Epidermal melanocyte (primary cell): ENCODE results near the gene DCLK2.

Experiments
- DNase-seq: peaks from one replicate; pipeline ENCODE4 v3.0.0; 2011; ENCODE audit warnings: low spot score; ENCODE audit not compliant: insufficient read length

Gene DCLK2

DNA sequence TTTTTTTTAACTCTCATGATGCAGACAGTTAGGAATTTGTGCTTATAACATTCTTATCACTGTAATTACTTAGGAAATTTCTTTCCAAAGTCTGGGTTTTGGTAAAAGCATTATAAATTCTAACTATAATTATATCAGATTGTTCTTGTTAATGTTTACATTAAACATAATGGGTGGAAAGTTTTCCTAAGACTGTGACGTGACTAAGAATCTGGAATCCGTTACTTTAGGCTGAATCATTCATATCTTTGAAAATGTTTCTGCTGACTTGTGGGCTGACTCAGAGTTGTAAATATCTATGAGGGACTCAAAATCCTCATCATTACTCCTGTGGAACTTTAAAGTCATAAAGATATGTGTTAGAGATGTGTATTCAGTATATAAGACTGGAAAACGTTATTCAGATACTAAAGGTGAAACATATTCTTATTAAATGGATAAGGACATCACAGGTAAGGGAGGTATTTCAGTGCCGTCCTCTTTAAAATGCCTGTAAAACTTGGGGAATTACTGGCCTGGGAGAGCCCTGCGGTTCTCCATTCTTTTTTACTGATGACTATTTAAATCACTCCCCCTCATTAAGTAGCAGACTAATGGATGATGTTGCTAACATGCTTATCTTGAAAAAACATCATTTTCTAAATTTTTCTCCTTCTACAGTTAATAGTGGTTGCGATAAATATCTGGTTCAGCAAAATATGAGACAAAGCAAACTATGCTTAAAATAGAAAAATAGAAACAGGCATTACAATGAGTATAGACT, 159.0 kb downstream of the DCLK2 start:
- no peak for DNase-seq

DNA sequence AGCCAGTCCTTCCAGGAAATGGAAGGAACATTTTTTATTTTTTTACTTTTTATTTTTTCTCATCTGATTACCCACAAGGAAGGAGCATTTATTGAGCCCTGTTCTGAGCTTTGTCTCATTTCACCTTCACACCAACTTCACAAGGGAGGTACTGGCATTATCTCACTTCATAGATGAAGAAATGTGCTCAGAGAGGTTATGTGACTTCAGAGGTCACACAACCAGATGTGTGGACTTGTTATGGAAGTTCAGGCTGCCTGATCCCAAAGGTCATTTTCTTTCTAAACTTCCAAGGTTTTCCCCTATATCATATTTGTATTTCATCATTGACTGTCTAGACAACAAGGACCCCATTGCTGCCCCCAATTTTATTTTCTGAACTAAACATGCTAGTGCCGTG, 160.3 kb downstream of the DCLK2 start:
- DNase-seq: no peak

DNA sequence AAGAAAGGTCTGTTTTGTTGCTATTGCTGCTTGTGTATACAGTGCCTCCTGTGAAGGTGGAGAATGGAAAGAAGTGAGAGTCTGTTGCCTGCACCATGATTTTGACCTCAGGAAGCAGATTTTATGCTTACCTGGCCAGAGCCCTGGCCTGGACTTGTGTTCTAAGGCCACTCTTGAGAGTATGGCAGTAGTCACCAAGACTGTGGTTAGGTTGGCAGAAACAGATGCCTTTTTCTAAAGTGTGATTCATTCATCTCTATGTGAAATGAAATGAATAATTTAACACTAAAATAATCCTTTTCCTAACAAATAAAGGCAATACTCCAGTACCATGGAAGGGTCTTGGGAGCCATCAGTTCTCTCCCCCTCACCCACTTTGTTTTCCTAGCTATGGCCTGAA, 161.8 kb downstream of the DCLK2 start:
- DNase-seq: no peak

DNA sequence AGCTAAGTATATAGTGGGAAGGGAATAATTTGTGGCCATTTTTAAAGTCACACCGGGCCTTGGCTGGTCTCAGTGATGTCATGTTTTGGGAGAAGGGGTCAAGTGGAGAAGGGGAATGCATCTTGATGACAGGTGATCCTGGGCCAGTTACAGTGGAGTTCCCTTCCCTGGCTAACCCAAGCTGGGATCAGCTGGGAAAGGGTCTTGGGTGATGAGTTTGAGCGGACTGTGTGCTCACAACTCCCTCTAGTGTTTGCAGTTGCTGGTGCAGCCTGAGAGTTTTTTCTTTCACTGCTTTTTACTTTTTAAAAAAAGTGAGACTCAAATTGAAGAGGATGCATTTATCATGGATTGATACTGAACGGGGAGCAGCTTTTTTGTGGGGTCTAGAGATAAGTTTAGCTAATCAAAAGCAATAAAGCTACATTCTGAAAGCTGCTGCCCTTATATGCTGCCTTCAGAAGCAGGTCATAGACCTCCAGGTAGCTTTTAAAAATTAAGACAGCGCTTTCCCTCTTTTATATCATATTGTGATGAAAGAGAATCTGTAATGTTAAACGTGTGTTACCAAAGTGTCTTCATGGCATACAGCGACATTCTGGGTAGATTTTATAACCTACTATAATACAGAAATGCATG, 164.7 kb downstream of the DCLK2 start:
- peak; percentile 38 for DNase-seq

DNA sequence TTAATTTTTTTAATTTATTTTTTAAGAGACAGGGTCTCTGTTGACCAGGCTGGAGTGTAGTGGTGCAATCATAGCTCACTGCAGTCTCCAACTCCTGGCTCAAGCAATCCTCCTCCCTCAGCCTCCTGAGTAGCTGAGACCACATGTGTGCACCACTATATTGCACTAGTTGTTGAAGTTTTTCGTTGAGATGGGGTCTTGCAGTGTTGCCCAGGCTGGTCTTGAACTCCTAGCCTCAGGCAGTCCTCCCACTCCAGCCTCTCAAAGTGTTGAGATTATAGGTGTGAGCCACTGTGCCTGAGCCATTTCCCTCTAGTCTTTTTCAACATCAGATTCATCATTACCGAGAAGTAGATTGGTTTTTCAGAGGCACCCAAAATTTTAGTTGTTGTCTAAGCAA, 165.7 kb downstream of the DCLK2 start:
- DNase-seq: no peak

DNA sequence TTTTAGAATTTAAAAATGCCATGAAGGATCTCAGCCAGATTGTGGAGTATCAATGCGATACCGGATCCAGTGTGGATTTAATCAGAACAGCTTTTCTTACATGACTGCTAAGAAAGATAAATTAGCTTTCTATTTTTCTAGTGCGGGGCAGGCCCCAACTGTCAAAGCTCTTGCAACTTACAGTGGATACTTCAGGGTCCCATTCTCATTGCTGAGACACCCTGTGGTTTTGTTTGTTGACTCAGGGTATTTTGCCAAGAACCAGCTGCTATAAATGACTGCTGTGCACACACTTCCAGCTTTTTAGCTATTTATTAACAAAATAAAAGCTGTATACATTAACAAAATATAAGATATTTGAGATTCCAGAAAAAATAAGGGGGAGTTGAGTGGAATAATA, 166.4 kb downstream of the DCLK2 start:
- no peak for DNase-seq

DNA sequence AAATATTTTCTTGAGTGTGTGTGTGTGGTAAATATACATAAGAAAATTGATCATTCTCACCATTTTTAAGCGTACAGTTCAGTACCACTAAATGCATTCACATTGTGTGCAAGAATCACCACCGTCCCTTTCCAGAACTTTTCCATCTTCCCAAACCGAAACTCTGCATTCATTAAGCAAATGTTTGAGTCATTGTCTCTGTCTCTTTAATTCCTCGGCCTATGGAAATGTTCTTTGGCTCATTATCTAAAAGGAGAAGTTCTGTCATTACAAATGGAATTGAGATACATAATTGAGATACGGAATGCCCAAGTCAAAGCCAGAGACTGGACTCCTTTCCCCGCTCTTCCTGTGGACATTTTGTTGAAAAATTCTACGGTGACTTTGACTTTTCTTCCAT, 168.9 kb downstream of the DCLK2 start:
- no peak for DNase-seq

DNA sequence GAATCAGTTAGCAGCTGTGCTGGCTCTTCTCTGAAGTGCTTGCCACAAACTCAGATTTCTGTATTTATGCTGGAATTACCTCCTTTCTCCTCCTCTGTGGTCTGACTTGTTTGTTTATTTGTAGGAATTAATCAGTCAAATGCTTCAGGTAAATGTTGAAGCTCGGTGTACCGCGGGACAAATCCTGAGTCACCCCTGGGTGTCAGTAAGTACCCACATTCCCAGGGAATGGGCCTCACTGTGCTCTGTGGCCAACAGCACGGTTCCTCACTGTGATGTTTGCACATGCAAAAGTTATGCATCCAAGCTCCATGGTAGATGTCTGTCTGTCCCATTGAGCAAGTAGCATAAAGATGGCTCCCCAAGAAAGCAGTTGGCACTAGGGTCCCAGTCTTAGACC, 169.9 kb downstream of the DCLK2 start:
- no peak for DNase-seq

DNA sequence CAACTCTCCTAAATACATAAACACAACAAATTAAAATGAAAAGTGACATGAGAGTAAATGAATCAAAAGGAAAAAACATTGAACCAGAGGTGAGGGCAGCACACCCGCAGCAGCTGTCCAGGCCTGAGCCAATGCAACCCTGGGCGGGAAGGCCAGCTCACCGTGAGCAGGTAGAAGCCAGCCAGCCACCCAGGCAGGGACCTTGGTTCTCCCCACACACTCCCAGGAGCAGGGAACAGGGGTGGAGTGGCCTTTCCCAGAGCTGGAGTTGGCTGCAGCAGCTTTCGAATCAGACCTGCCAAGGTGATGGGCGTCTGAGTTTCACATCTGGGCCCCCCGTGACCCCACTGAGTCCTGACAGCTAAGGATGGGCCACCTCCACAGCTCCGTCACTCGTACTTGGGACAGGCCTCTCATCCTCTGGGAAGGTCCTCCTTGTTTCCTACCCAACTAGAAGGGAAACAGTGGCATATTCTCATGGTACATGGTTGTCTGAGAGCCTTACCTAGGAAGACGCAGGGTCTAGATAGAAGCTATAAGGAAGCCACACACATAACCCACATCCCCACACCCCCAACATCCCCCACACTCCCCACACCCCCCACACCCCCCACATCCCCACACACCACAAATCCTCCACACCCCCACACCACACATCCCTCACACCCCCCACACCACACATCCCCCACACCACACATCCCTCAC, 172.2 kb downstream of the DCLK2 start:
- DNase-seq: no peak

DNA sequence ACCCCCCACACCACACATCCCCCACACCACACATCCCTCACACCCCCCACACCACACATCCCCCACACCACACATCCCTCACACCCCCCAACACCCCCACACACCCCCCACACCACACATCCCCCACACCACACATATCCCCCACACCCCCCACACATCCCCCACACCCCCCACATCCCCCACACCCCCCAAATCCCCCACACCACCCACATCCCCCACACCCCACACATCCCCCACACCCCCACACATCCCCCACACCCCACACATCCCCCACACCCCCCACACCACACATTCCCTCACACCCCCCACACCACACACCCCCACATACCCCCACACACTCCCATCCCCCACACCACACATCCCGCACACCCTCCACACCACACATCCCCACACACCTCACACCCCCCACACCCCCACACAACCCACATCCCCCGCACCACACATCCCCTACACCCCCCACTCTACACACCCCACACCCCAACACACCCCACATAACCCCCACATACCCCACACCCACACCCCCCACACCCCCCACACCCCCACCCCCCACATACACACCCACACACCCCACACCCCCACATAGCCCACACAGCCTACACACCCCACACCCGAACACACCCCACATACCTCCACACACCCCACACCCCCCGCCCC, 172.9 kb downstream of the DCLK2 start:
- DNase-seq: no peak

DNA sequence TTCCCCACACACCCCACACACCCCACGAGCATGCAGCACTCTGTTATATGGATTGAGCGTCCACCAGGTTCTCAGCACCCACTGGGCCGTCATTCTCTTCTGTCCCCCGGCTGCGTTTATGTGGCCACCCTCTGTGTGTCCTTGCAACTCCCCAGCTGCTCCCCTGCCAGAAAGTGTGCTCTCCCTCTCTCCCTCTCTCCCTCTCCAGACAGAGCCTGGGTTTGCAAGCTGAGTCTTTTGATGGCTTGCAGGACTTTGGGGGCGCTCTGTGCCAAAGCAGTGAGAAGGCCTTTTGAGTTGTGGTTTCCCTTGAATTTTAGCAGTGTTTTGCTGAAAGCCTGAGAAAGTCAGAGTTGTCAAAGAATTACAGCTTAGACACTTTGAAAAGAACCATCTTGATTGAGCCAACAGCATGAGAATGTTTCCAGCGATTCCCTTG, 173.5 kb downstream of the DCLK2 start:
- DNase-seq: no peak

DNA sequence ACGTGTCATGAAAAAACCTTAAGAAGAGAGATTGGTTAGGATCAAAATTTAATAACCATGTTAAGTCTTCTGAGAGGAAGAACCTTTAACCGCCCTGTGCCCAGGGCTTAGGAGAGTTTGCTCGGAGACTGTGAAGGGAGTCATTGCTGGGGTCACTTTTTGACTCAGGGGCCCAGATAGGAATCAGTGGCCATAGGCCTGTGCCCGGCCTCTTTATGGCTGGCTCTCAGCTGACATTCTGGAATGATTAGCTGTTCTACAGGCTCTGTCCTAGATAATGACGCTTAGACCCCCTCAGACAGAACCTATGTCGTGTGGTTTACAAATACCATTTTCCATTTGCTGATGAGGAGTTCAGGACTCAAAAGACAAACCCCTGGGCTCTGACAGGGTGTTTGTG, 174.1 kb downstream of the DCLK2 start:
- DNase-seq: no peak

DNA sequence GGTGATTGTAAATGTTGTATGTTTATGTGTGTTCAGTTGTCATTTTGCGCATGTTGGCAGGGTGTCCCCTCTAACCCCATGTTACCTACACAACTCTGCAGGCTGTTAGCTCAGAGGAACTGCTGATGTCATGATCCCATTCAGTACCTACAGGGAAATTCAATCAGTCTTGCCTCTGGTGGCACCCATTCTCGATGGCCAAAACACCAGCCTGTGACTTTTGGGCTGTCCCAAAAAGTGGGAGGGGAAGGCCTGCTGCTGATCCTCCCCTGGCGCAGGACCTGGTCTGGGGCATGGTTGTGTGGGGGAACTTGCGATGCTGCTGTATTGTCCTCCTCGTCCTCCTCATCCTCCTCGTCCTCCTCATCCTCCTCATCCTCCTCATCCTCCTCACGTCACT, 174.5 kb downstream of the DCLK2 start:
- DNase-seq: no peak

DNA sequence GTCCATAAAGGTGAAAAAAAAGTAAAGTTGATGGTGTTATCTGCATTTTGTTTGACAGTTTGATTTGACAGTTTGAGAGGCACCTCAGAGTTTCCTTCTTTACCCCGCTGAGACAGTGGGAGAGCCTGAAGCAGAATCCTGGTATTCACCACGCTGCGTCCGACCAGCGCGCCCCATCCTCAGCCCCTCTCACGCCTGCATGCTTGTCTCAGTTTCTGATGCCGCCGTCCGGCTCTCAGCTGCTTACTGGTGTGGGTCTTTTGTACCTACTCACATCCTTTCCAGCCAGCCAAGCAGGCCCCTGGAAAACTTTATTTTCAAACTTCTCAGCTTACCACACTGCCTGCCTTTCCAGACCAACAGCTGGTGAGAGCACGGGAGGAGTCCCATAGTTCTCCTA, 175.2 kb downstream of the DCLK2 start:
- DNase-seq: no peak

DNA sequence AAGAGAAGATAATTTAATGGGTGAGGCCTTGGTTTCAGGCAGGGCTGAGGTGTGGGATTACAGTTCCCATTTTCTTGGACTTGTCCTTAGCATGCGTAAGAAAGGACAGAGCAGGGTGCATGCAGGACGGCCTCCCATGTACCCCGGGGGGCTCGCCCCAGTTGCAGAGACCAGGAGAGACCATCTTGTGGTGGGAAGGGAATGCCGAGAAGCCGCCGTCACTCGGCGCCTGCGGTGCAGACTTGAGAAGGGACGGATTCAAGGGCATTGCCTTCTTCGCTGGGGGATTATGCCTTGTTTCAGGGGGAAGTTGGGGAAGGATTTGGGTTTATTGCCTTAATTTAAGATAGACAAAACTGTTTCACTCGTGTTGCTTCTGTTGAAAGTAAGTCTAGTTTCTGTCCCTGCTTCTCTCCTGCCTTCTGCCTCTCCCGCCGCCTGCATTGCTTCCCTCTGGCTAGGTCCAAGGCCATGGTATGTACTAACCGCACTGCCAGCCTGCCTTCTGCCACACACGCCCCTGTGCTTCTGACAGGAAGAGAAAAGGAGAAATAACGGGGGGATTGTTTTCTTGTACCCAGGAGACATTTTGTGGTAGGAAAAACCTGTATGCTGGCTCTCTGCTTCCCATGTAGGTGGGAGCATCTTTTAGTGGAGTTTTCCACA, 175.9 kb downstream of the DCLK2 start:
- no peak for DNase-seq

DNA sequence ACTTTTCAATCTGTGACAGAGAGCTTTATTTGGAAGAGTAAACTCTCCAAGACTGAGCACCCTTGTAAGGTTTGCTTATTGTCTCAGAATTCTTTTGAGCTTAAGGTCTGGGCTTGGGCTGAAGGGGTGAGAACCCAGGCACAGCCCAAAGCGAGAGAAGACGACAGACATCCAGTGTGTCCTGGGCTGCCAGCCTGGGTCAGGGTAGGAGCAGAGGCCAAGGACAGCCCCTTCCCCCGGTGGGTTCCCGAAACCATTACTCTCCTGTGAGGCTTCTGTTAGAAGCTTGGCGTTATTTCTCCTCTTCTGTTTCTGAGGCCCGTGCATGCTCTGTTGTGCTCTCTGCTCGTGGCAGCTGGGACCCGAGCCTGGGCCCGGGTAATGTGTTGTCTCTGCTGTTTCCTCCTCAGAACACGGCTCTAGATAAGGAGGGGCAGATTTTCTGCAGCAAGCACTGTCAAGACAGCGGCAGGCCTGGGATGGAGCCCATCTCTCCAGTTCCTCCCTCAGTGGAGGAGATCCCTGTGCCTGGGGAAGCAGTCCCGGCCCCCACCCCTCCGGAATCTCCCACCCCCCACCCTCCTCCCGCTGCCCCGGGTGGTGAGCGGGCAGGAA, 177.5 kb downstream of the DCLK2 start:
- DNase-seq: no peak

DNA sequence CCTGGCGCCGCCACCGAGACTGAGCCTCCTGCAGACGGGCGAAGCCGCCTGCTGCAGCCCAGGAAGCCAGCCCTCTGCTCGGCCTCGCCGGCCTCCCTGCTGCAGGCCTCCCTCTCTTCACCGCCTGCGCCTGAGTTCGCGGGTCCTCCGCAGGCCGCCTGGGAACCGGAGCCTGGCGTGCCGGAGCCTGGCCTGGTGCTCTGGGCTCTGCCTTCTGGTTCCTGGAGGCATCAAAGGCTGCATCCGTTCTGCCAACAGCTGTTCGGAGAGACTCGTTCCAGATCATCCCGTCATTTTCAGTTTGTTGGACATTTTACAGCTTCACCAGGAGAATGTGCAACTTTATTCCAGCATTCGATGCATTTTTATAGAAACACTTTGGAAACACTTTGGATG, 178.0 kb downstream of the DCLK2 start:
- no peak for DNase-seq

DNA sequence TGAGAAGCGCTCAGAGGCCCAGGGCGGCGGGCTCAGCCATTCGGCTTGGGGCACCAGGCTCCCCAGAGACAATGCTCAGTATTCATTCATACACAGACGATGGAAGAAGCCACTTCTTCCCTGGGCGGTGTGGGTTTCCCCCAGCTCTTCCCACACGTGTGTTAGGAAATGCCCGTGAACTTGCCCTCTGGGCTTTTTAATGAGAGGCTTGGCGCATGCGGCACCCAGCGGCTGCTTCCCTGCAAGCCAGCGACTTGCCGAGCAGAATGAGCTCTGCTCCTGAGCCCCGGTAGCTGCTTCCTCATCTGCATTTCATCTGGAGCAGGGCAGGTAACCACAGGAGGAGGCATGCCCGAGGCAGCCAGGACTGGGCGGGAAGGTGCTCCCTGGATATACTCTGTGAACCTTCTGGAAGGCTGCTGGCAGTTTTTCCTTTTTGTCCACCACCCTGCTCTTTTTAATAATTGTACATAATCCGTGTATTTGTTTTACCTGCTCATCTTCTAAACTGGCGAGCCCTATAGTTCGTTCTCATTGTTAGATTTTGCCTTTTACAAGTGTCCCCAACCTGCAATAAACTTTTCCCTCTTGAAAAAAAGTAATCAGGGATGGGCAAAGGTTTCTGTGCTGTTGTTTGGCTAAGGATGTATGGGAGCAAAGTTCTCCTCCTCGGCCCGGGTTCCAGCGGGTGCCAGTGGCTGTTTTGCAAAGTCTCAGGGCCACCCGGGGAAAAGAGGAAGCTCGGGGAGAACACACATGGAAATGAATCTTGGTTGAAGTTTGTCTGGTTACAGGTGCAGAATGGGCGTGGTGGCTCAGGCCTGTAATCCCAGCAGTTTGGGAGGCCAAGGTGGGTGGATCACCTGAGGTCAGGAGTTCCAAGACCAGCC, 178.8 kb downstream of the DCLK2 start:
- peak; percentile 54 for DNase-seq

DNA sequence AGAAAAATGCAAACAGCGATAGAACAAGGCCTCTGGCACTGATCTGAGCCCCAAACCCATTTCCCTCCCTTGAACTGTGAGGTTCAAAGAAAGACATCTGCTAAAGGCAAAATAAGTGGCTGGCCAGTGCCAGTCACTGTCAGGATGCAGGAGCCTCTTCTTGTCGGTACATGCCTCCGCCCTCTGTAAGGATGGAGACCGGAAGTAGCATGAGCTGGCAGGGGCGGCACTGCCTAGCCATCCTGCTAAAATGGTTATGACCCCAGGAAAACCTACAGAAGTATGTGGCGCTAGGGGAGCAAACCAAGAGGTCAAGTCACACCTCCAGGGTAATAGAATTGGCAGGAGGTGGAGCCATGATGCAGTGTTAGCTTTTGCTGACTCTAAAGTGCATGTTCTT, 180.3 kb downstream of the DCLK2 start:
- no peak for DNase-seq
